HG03135 (cell line): ENCODE measurements around the gene IL1R2.

ENCODE experiments used
- ATAC-seq: cut with Tn5 transposase; IDR thresholded peaks from one replicate; pipeline ENCODE4 v1.9.1; 2021; ENCODE audit warnings: mild to moderate bottlenecking, moderate library complexity; ENCODE audit not compliant: unreplicated experiment

The IL1R2 gene

DNA sequence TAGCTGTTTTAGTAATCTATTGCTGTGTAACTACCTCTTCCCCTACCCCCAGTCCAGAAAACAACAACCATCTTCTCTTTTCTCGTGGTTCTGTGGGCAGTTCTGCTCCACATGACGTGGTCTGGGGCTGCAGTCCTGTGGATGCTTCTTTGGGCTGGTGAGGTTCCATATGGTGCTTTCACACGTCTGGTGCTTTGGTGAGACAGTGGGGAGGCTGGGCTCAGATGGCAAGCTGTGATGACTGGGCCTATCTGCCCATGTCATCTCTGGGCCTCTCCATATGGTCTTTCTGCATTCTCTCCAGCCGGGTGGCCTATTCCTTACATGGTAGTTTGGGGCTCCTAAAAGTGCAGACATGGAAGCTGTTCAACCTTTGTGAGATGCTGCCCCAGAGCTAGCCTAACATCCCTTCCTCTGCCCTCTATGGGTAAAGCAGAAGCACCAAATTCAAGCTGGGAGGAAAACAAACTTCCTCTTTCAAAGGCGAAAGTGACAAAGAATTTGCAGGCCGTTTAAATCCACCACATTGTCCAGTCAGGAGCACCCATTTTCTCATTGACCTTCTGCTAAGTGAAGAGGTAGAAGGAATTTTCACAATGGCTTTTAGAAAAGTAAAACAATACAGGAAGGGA is 82.5 kb downstream of the IL1R2 start:
- no peak for ATAC-seq

DNA sequence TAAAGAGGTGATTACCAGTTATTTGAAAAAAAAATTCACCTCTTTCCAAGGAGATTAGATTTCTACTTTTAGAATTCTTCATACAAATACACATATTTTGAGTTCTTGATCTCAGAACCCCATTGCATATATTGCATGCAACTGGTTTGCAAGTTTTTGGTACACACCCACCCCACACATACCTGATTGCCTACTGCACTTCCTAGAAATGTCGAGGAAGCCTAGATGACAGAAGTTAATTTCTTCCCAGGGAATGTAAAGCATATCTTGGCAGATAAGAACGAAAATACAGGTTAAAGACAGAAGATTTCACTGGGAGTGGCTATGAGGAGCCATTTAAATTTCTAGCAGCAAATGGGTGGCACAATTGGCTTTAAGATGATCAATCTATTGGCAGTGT is 83.7 kb downstream of the IL1R2 start:
- no peak for ATAC-seq

DNA sequence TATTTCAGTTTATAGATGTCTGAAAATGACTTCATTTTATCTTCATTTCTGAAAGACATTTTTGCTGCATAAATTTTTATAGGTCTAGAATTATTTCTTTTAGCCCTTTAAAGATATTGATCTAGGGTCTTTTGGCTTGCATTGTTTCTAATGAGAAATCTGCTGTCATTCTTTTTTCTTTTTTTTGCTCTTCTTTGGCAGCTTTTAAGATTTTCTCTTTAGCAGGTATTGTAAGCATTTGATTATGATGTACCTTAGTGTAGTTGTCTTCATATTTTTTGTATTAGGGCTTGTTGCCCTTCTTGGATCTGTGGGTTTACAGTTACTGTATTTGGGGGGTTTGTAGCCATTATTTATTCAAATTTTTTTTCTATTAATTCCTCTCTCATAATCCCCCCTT is 84.8 kb downstream of the IL1R2 start:
- no peak for ATAC-seq
